Keratinocyte (primary cell): ENCODE data around the gene MAGI2. TPM values are rescaled to one million over a fixed set of nuclear protein-coding genes. Genes with fewer than 3 reads are reported as not detected.

Source experiments
- DNase-seq: peaks from one replicate; pipeline ENCODE4 v3.0.0-alpha.2; 2011; ENCODE audit warnings: low read depth, missing footprints, low spot score
- FAIRE-seq: peaks from 2 replicates; lab custom pipeline; 2011; peaks lifted over from hg19 to GRCh38; lab: Jason Lieb, UNC
- H2AFZ ChIP-seq: 2 replicates; pipeline ENCODE4 v1.6.0; 2012; ENCODE audit warnings: low read length, control low read depth, inconsistent platforms; ENCODE audit not compliant: control insufficient read depth
- H3K27ac ChIP-seq: 2 replicates; pipeline ENCODE4 v1.5.1; 2011; ENCODE audit warnings: low read length; ENCODE audit not compliant: control insufficient read depth, insufficient read depth
- H3K27me3 ChIP-seq: 3 replicates; pipeline ENCODE4 v1.6.0; 2011; ENCODE audit warnings: low read length; ENCODE audit not compliant: control insufficient read depth, insufficient read depth; ENCODE audit errors: extremely low read depth
- H3K36me3 ChIP-seq, 2 experiments: 2 replicates in 1 of 2; 3 replicates in 1 of 2; pipeline ENCODE4 v1.5.1; 2011; ENCODE audit warnings: low read length in 2 of 2, mild to moderate bottlenecking in 1 of 2; ENCODE audit not compliant: control insufficient read depth in 2 of 2, insufficient read depth in 2 of 2; ENCODE audit errors: extremely low read depth in 1 of 2
- H3K4me1 ChIP-seq: 3 replicates; pipeline ENCODE4 v1.5.1; 2011; ENCODE audit warnings: low read length; ENCODE audit not compliant: control insufficient read depth, insufficient read depth; ENCODE audit errors: extremely low read depth
- H3K4me2 ChIP-seq: 3 replicates; pipeline ENCODE4 v1.6.0; 2011; ENCODE audit warnings: low read depth, low read length; ENCODE audit not compliant: control insufficient read depth, insufficient read depth; ENCODE audit errors: extremely low read depth
- H3K4me3 ChIP-seq, 3 experiments: fragments of 200-600 bp in 1 of 3; sonication (generic) in 1 of 3; 2 replicates in 2 of 3; 3 replicates in 1 of 3; pipeline ENCODE4 v1.5.1; 2011 to 2016; ENCODE audit warnings: low read length in 3 of 3, mild to moderate bottlenecking in 3 of 3, control low read depth in 2 of 3, inconsistent platforms in 1 of 3, low read depth in 1 of 3, mixed read lengths in 1 of 3, mixed run types in 1 of 3, moderate library complexity in 1 of 3; ENCODE audit not compliant: control insufficient read depth in 2 of 3, insufficient read depth in 2 of 3; ENCODE audit errors: extremely low read depth in 1 of 3
- H3K79me2 ChIP-seq: 2 replicates; pipeline ENCODE4 v1.6.0; 2012; ENCODE audit warnings: low read length; ENCODE audit not compliant: control insufficient read depth, insufficient read depth
- H3K9ac ChIP-seq: 3 replicates; pipeline ENCODE4 v1.6.0; 2011; ENCODE audit warnings: low read length; ENCODE audit not compliant: control insufficient read depth, insufficient read depth; ENCODE audit errors: extremely low read depth
- H3K9me1 ChIP-seq: 3 replicates; pipeline ENCODE4 v1.6.0; 2011; ENCODE audit warnings: low read length; ENCODE audit not compliant: control insufficient read depth, insufficient read depth; ENCODE audit errors: extremely low read depth
- H3K9me3 ChIP-seq: 2 replicates; pipeline ENCODE4 v1.5.1; 2012; ENCODE audit warnings: low read depth, low read length; ENCODE audit not compliant: control insufficient read depth
- H4K20me1 ChIP-seq: 3 replicates; pipeline ENCODE4 v1.6.0; 2011; ENCODE audit warnings: low read length; ENCODE audit not compliant: control insufficient read depth, insufficient read depth; ENCODE audit errors: extremely low read depth
- EZH2 ChIP-seq: IDR thresholded peaks from one replicate; pipeline ENCODE4 v1.6.1; 2012; ENCODE audit warnings: inconsistent platforms, mild to moderate bottlenecking, low read length, moderate library complexity
- dilution Hi-C: fragments of 300-500 bp; cut with MboI; formaldehyde crosslinking; loops from one replicate; pipeline ENCODE4 v1.7.0; 2020; ENCODE audit warnings: low sequenced_read_pairs; ENCODE audit not compliant: extremely low pct_ligation_motif_present
- polyA plus RNA-seq, 5 experiments: library from polyadenylated mRNA; depleted of rRNA in 3 of 5; stranded (reverse) in 3 of 5; stranded (forward) in 1 of 5; unstranded in 1 of 5; fragments of >200 nt; gene quantifications; 1 replicate in 1 of 5; 2 replicates in 3 of 5; 3 replicates in 1 of 5; pipeline versions ENCODE4 v1.2.1 to v1.2.3, GENCODE V29; 2011 to 2012; ENCODE audit warnings: missing spikeins in 2 of 5, low read depth in 1 of 5, low replicate concordance in 1 of 5
- TF ChIP-seq, protein P1 (sequence below), 3 experiments: IDR thresholded peaks in 1 of 3; conservative IDR thresholded peaks in 1 of 3; optimal IDR thresholded peaks in 1 of 3; 2 replicates in 2 of 3; 3 replicates in 1 of 3; pipeline versions ENCODE3 to v1.5.1; 2011; ENCODE audit warnings: low read length in 3 of 3, mild to moderate bottlenecking in 3 of 3, moderate library complexity in 2 of 3, control low read depth in 1 of 3, inconsistent platforms in 1 of 3; ENCODE audit not compliant: insufficient read depth in 2 of 3; ENCODE audit errors: extremely low read depth in 1 of 3

MAGI2 gene
- polyA plus RNA-seq, 1 donor (not counting 4 experiments of a cell fraction or from before 2014, with no cell fraction given): 0.07 TPM

DNA sequence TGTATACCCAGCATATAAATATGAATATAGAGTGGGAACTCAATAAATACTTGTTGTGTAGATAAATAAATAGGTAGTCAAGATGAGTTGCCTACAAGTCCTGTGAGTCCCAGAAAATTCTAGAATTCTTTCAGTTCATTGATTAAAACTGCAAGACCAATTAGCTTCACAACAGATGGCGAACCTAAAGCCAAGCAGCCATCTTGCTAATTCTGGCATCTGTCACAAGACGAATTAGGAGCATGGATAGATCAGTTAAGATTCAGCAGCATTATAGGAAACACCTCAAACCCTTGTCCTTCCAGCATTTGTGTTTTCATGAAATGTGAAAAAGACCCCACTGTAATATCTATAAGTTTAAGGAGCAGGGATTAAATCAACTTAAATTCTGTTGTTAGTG lies 552.7 kb downstream of the MAGI2 start:
- no peaks in the 10 kb centered on the region for H3K9me3 ChIP-seq
- H3K4me3 ChIP-seq: no peak overlapping the region
- no peaks in the 10 kb centered on the region for H3K79me2 ChIP-seq
- DNase-seq: no peak
- no peak for TF ChIP-seq EZH2
- TF ChIP-seq, protein P1, sequence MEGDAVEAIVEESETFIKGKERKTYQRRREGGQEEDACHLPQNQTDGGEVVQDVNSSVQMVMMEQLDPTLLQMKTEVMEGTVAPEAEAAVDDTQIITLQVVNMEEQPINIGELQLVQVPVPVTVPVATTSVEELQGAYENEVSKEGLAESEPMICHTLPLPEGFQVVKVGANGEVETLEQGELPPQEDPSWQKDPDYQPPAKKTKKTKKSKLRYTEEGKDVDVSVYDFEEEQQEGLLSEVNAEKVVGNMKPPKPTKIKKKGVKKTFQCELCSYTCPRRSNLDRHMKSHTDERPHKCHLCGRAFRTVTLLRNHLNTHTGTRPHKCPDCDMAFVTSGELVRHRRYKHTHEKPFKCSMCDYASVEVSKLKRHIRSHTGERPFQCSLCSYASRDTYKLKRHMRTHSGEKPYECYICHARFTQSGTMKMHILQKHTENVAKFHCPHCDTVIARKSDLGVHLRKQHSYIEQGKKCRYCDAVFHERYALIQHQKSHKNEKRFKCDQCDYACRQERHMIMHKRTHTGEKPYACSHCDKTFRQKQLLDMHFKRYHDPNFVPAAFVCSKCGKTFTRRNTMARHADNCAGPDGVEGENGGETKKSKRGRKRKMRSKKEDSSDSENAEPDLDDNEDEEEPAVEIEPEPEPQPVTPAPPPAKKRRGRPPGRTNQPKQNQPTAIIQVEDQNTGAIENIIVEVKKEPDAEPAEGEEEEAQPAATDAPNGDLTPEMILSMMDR (optimal IDR thresholded peaks at IDR 0.05 in 1 of 3, IDR thresholded peaks at IDR 0.05 in 1 of 3, conservative IDR thresholded peaks at IDR 0.05 in 1 of 3; ENCODE audit: extremely low read depth in 1 of 3, insufficient read depth in 2 of 3, low read length in 3 of 3): no peak
- H3K9me1 ChIP-seq: no peaks in the 10 kb centered on the region
- no peak overlapping the region for H2AFZ ChIP-seq
- no peaks in the 10 kb centered on the region for H3K4me1 ChIP-seq
- H3K27ac ChIP-seq: no peak overlapping the region
- no peak overlapping the region for H3K9ac ChIP-seq
- H3K36me3 ChIP-seq: no peaks in the 10 kb centered on the region
- H3K27me3 ChIP-seq: no peaks in the 10 kb centered on the region
- dilution Hi-C loops: no loop called here
- H3K4me2 ChIP-seq: no peak overlapping the region
- FAIRE-seq: no peak
- H4K20me1 ChIP-seq: no peaks in the 10 kb centered on the region

DNA sequence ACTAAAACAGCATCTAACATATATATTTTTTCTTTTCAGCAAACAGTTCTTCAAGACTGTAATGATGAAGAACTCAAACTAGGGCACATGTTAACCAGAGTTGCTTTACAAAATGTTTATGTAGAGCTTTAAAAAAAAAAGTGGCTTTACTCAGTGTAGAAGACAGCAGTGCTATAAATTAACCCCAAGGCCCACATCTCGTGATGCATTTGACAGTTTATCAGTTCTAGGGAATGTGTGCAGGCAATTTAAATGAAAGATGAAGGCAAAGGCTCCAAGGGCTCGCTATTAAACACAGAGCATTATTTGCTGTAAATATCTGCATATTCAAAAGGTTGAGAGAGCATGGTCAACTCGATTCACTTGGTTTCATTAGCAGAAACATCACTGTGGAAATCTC lies 558.1 kb downstream of the MAGI2 start:
- Histone ChIP-seq H3K27ac (no peak overlapping the region), H3K36me3 (no peaks in the 10 kb centered on the region), H3K4me2 (no peak overlapping the region), H3K4me3 (no peak overlapping the region), H3K27me3 (no peaks in the 10 kb centered on the region), H3K9me1 (no peaks in the 10 kb centered on the region), H3K4me1 (no peaks in the 10 kb centered on the region), H3K9me3 (no peaks in the 10 kb centered on the region), H3K9ac (no peak overlapping the region), H4K20me1 (no peaks in the 10 kb centered on the region), H3K79me2 (no peaks in the 10 kb centered on the region), H2AFZ (no peak overlapping the region)
- TF ChIP-seq, protein P1 (optimal IDR thresholded peaks at IDR 0.05 in 1 of 3, IDR thresholded peaks at IDR 0.05 in 1 of 3, conservative IDR thresholded peaks at IDR 0.05 in 1 of 3; ENCODE audit: extremely low read depth in 1 of 3, insufficient read depth in 2 of 3, low read length in 3 of 3): no peak
- TF ChIP-seq EZH2: no peak
- dilution Hi-C loops: no loop called here
- FAIRE-seq: no peak
- DNase-seq: no peak
